ENCODE data around the gene DIAPH3.
"Not testable (repeated sequence)": the region's sequence is repeated elsewhere in the genome, so short reads cannot be mapped to it uniquely, and the experiment has no call there.

DIAPH3 gene, protein sequence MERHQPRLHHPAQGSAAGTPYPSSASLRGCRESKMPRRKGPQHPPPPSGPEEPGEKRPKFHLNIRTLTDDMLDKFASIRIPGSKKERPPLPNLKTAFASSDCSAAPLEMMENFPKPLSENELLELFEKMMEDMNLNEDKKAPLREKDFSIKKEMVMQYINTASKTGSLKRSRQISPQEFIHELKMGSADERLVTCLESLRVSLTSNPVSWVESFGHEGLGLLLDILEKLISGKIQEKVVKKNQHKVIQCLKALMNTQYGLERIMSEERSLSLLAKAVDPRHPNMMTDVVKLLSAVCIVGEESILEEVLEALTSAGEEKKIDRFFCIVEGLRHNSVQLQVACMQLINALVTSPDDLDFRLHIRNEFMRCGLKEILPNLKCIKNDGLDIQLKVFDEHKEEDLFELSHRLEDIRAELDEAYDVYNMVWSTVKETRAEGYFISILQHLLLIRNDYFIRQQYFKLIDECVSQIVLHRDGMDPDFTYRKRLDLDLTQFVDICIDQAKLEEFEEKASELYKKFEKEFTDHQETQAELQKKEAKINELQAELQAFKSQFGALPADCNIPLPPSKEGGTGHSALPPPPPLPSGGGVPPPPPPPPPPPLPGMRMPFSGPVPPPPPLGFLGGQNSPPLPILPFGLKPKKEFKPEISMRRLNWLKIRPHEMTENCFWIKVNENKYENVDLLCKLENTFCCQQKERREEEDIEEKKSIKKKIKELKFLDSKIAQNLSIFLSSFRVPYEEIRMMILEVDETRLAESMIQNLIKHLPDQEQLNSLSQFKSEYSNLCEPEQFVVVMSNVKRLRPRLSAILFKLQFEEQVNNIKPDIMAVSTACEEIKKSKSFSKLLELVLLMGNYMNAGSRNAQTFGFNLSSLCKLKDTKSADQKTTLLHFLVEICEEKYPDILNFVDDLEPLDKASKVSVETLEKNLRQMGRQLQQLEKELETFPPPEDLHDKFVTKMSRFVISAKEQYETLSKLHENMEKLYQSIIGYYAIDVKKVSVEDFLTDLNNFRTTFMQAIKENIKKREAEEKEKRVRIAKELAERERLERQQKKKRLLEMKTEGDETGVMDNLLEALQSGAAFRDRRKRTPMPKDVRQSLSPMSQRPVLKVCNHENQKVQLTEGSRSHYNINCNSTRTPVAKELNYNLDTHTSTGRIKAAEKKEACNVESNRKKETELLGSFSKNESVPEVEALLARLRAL

DNA sequence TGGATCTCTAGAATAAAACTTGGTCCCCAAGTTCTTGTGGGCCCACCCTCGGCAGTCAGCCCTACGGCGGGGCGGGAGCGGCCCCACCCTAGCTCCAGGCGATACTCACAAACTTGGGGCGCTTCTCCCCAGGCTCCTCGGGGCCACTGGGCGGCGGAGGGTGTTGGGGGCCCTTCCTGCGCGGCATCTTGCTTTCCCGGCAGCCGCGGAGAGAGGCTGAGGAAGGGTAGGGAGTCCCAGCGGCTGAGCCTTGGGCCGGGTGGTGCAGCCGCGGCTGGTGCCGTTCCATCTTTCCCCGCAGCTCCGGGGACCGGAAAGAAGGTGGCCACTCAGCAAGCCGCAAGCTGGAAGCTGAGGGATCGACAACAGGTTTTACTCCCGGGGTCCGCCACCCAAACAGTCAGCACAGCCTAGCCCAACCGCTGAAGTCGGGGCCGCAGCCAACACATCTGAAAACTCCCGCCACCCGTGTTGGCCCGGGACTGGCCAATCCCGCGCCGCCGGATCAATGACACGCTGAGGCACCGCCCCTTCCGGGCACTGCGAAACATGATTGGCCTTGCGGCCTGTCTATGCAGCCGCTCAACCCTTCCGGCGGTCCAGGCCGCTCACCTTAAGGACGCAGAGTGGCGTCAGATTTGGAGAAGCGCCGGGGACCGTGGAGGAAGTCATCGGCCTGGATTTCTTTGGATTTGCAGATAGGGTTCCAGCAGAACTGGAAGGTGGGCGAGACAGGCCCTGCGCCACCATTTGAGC lies at the start of gene DIAPH3:
TSS of gene DIAPH3 (minus strand) at position 451 of the 756 bp plus-strand sequence. CDS start at position 289, 162 bp downstream.
- peak; percentile 64 for DNase-seq

DNA sequence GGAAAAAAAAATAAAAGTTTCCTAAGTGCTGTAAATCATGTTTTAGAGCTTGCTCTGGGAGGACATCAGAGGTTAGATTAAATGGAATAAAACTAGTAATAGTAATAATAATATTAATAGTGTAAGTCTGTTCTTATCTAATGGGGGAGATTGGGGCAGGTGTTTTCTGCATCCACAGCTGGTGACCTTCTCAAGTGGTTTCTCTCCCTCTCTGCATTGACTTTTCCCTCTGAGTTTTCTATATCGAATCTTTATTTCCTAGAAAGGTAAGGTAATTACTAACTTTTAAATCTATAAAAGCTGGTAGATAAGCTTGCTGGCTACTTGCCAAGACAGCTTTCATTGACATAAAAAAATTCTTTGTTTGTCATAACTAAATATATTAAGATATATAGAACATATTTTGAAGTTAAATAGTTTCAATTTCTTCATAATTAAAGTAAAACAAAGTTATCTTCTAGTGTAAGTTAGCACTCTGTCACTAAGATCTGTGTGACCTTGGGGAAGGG lies 49.6 kb upstream of the DIAPH3 start:
- no peak for DNase-seq

DNA sequence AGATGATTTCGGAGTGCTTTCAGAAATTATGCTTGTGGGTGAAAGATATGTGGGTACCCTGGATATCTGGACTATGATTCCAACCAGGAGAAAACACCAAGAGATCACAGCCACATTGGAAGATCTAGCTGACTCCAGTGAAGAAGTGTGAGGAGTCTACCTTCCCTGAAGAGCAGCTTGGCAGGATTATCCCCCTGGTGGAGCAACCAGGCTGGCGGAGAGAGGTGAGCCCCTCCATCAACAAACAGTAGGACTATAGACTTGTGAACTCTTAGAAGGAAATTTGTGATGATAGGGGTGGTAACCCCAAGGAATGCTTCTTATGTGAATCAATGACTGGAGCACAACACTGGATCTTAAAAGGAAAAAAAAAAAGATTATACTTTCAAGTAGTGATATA lies 47.8 kb upstream of the DIAPH3 start:
- DNase-seq: no peak

DNA sequence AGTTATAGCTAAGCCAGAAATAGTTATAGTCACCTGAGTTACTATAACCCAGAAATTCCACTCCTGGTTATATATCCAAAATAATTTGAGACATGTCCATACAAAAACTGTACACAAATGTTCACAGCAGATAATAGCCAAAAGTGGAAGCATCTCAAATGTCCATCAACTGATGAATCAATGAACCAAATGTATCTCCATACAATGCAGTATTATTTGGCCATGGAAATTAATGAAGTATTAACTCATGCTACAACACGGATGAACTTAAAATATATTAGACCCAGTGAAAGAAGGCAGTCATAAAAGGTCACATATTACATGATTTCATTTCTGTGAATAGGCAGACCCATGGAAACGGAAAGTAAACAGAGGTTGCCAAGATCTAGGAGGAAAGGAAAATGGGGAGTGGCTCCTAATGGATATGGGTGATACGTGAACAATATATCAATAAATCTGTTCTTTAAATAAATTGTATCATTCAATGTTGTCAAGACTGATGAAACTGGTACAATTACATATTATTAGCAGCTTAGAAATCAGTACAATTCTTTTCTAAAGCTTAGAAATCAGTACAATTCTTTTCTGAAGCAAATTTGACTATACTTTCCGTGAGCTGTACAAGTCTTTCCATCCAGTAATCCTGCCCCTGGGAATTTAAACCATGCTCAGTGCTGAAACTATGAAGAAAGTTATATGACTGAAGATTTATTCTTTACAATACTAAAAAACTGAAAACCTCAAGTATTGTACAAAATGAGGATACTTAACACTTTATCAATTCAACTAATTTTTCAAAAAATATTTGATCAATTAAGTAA lies 47.0 kb upstream of the DIAPH3 start:
- DNase-seq: no peak

DNA sequence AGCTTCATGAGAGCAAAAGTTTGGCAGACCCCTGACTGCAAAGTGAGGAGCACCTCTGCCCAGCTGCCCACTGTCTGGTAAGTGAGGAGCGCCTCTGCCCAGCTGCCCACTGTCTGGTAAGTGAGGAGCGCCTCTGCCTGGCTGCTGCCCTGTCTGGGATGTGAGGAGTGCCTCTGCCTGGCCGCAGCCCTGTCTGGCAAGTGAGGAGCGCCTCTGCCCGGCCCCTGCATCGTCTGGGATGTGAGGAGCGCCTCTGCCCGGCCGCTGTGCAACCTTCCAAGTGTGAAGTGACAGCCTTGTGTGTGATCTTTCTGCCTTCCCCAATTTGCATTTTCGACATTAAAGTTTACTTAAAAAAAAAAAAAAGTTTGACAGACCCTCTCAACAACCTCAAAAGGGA lies 41.8 kb upstream of the DIAPH3 start:
- DNase-seq: not testable (repeated sequence)

DNA sequence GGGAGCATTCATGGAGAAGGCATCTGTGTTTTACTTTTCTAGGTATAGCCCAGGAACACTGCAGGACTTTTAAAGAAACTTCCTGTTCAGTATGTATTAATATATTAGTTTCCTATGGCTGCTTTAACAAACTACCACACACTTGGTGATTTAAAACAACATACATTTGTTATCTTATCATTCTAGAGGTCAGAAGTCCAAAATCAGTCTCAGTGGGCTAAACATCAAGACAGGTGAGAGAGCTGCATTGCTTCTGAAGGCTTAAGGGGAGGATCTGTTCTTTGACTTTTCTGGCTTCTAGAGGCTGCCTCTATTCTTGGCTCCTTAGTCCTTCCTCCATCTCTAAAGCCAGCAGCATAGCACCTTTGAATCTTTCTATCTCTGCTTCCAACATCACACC lies 37.6 kb upstream of the DIAPH3 start:
- DNase-seq: no peak

DNA sequence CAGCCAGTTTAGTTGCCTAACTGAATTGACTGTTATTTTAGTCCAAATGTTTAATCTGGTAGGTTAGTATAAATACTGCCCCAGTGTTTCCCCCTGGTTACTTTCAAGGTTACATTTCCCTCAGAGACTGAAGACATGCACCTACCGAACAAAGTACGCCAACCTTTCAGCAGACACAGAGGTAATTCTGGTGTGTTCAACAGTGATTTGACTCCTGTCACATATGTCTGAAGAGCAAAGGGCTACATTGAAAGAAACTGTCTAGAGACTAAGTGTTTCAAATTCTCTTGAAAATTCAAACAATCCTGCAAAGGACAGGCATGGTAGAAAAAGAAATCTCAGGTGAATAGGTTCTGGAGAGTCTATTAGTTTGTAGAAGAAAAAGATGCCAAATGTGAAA lies 32.2 kb upstream of the DIAPH3 start:
- DNase-seq: not testable (repeated sequence)

DNA sequence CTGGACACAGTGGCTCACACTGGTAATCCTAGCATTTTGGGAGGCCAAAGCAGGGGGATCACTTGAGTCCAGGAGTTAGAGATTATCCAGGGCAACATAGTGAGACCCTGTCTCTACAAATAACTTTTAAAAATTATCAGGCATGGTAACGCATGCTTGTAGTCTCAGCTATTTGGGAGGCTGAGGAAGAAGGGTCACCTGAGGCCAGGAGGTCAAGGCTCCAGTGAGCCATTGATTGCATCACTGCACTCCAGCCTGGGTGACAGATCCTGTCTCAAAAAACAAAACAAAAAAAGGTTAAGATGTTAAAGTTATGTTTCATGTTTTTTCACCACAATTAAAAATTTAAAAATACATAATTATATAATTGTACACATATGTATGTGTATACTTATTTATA lies 19.2 kb upstream of the DIAPH3 start:
- no peak for DNase-seq

DNA sequence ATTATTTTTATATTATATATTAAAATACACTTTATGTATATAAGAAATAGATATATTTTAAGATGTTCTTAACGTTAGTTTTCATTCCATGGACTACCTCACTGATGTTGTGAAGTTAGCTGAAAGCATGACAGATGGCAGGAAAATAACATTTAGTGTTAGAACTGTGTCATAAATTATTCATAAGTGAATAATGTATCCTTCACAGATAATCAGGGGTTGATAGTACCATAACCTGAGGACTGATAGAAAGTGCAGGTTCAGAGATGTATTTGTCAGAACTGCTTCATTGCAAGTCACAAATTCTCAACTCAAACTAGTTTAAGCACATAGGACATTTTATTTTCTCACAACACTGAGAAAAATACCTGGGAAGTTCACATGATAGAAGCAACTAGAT lies 14.6 kb upstream of the DIAPH3 start:
- DNase-seq: no peak

DNA sequence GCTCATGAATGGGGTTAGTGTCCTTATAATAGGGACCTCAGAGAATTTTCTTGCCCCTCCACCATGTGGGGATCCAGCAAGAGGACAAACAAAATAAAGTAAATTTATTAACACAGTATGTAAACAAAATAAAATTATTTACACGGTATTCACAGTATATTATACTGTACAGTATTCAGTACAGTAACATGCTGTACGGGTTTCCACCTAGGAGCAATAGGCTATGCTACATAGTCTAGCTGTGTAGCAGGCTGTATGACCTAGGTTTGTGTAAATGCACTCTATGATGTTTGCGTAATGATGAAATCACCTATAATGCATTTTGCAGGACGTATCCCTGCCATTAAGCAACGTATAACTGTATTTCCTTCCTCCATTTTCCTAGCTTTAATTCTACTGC lies 11.8 kb upstream of the DIAPH3 start:
- no peak for DNase-seq

DNA sequence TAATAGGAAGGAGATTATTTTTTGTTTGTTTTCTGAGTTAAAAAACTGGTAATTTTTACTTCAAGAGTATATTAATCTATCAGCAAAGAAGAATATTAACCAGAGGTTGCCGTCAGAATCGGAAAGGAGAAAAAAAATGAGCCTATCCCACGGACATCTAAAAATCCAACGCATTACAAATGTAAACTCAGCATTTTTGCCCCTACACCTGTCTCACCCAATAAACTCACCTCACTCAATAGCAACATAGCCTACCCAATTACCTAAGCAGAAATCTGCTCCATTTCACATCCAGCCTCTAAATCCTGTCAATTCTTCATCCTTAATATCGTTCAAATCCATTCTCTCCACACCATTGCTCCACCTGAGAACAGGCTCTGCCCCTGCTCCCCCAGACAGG lies 10.4 kb upstream of the DIAPH3 start:
- no peak for DNase-seq

DNA sequence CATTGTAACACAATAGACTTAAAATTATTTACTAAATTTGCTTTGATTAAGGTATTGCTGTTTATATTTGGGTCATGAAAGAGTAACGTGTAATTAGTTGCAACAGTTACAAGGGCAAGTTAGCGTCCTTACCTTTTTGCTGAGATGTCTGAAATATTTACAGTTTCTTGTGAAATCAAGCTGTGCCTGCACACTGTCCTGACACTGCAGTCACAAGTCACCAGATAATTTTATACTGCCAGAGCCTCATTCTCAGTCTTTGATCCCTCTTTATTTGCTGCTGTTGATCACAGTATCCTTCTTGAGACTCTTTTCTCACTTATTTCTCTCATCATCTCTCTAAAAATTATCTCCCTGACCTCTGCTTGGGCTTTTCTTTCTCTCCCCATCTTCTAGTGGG lies 8.4 kb upstream of the DIAPH3 start:
- DNase-seq: no peak

DNA sequence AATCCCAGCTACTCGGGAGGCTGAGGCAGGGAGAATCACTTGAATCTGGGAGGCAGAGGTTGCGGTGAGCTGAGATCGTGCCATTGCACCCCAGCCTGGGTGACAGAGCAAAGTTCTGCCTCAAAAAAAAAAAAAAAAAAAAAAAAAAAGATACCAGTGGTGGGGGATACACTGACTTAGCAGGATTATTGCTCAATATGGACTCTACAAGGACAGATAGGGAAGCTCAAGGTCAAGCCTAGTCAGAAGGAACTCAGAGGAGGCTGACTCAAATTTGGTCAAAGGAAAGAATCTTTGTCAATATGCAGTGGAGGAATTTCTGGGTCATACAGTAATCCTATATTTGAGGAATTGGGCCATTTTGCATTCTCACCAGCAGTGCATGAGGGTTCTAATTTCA lies 6.7 kb upstream of the DIAPH3 start:
- no peak for DNase-seq

DNA sequence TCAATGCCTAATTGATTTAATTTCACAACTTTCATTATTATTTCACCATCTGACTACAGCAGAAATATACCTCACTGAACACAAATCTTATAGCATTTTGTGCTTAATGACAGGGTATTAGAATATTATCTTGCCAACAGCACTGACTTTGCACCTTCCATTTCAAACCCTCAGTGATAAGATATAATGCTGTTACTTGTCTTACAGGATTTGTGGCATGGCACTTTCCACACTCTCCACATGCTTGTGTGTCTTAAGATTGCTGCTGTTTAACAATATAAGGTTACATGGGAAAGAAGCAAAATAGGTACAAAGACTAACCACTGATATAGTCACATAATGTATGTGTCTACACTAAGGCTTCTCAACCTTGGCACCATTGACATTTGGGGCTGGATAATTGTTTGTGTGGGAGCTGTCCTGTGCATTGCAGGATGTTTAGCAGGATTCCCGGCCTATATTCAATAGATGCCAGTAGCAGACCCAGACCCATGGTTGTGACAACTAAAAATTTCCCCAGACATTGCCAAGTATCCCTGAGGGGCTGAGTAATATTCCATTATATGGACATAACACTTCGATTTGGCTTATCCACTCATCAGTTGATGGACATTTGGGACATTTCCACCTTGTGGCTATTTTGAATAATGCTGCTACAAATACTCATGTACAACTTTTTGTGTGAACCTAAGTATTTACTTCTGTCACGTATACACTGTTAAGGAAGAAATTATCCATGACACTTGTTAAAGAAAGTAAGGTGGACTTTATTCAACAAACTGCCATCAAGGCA lies 5.7 kb upstream of the DIAPH3 start:
- DNase-seq: no peak

DNA sequence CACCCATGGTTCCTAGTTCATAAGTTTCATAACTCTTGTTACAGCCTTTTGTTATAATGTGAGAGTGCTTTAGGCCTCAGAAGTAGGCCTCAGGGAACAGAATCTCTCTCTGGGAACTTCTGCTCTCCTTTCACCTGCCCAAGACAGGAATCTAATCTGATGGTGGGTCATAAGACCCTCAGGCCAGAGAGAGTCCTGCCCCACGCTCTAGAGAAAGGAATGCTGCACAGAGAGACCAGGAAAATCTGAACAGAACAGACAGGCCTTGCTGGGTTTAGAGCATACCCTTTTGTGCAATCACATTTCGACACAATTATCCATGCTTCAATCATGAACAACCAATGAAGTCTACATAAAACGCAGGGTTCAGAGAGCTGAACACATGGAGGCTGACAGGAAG lies 3.4 kb upstream of the DIAPH3 start:
- DNase-seq: no peak

DNA sequence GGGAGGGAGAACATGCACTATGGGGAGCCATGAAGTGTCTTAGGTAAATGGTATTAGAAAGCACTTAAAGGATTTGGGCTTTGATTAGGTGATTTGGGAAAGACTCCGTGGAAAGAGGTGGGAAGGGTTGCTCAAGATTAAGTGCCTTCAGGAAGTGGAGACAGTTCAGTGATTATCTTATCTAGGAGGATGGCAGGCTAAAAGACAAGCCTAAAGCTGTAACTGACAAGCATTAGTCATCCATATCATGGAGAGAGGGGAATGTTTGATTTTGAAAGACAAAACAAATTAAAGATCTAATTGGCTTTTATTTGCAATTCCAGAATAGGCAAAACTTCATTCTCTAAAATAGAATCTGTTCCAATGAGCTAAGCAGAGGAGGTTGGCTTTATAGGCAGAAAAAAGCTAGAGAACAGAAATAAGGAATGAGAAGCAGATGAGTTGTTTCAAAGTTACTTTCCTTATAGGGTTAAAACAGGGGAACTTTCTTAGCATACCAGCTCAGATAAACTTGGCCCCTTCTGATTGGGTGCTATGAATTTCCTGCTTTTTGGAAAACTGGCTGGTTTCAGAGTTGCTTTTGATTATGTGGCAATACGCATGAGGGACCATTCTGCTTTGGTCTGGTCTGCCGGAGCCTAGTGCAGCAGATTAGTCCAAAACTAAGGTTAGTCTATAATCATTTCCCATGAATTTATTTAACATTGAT lies 1.8 kb upstream of the DIAPH3 start:
- DNase-seq: no peak

DNA sequence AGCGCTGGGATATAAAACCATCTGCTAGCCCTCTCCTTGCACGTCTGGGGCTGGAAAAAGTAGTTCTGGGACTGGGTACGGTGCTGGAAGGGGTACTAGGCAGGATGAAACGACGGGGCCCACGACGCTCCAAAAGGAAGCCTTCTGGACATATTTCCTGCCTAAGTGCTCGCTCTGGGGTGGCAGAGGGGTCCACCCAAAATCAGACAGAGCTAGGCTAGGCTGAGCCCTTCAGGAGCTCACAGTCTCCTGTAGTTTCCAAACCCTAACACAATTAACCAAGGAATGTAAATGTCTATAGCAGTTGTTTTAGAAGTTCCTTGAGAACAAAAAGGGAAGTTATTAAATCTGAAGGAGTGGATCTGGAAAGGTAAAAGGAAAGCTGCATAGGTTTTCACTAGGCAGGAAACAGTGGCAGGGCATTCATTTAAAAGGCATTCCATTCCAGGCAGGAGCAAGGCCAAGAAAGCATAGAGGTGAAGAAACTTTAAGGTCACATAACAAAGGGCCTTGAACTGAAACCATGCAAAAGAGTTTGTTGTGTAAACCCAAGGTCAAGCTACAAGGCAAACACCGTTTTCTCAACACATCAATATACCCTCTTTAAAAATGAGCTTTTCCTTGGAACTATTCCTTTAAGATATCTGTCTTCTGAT lies 634 bp upstream of the DIAPH3 start:
- no peak for DNase-seq

DNA sequence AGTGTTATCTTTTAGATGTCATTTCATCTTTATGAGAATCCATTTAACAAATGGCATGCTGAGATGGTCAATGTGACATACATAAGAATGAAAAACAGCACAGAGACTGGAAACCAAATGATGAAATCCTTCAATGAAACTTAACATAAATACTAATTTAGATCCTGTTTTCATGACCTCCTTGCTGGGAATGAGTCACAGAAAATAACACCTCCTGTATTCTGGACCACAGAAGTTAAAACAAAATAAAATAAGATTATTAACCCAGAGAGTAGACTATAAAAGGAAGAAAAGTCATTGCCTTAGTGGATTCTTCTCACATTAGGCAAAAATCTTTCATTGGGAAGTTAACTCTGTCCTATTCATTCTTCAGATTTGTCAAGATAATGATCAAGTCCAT lies 1.6 kb downstream of the DIAPH3 start:
- no peak for DNase-seq

DNA sequence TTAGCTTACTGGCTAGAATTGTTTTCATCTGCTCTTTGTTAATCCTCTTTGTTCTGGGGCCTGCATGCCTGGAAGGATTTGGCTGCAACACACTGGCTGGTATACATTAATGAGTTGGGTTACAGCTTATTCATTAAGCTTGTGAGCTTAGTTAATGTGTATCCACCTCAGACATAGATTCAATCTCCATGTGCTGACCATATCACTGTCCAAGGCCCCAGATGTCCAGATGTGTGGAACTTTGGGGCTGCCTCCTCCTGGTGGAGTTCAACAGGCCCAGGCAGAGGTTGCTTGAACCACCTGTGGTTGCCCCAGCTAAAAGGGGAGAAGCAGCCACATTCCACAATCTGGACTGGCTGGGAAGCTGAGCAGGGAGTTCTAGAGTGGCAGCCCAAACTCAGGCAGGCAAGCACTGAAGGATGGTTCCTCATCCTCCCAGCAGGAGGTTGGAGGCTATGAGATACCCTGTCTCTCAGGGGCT lies 5.4 kb downstream of the DIAPH3 start:
- DNase-seq: no peak

All from NCI-H1048 (cell line).